ENCODE data around the gene SLC12A8. TPM values are rescaled to one million over a fixed set of nuclear protein-coding genes. Genes with fewer than 3 reads are reported as not detected.

SLC12A8 gene
- total RNA-seq, 1 donor from 2014 or later = 9.2 TPM

- Mint-ChIP-seq H3K27ac (no peak overlapping the region), H3K36me3 (ENCODE audit: insufficient read depth) (no peaks in the 10 kb centered on the region), H3K4me3 (ENCODE audit: low read depth) (no peak overlapping the region), H3K27me3 (no peaks in the 10 kb centered on the region), H3K4me1 (ENCODE audit: low read depth) (peaks cover 4% of the 10 kb centered on the region), H3K9me3 (ENCODE audit: low read depth) (no peaks in the 10 kb centered on the region)
- TF ChIP-seq CTCF (IDR thresholded peaks at IDR 0.05; ENCODE audit: unreplicated experiment) = no peak
- no peak for DNase-seq (ENCODE audit: low spot score, unreplicated experiment)
Measured at GRCh38 chr3:125110876-125111480, 101.6 kb downstream of the SLC12A8 start.

DNA sequence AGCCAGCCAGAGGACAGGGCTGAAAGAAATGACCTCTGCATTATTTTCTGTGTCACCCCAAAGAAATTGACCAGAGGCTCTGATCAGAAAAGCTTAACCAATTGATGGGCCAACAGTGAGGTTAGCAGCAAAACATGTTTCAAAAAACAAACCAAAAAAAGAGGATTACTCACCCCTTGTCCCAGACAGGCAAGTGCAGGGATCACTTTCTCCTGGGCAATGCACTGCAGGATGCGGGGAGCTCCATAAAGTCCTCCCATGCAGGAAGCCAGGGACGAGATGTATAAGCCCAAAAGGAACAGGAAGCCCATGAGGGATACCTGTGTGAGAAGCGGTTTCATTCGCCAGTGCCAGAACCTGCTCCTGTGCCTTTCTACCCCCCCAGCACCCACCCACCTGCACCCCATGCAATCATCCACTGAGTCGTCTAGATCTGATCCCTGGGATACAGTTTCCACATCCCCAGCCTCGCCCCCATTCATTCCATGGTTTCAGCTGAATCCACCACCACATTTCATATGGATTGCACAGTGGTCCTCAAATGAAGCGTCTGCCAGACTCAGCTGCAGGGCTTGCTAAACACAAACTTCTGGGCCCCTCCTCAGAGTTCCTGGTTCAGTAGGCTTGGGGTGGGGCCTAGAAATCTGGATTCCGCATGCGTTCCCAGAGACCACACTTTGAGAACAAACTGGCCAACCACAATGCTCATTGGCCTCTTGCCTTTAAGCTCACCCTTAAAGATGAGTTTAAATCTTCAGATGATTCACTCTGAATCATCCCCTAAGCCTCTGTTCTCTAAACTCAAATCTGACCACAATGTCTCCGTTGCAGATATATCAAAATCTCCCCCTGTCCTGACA is 102.3 kb downstream of the SLC12A8 start:
- no peak for DNase-seq (ENCODE audit: low spot score, unreplicated experiment)
- Mint-ChIP-seq H3K9me3 (ENCODE audit: low read depth) (peaks cover 1% of the 10 kb centered on the region), H3K27me3 (no peaks in the 10 kb centered on the region), H3K36me3 (ENCODE audit: insufficient read depth) (peaks cover under 1% of the 10 kb centered on the region), H3K27ac (no peak overlapping the region), H3K4me1 (ENCODE audit: low read depth) (no peaks in the 10 kb centered on the region), H3K4me3 (ENCODE audit: low read depth) (no peak overlapping the region)
- no peak for TF ChIP-seq CTCF (IDR thresholded peaks at IDR 0.05; ENCODE audit: unreplicated experiment)

DNA sequence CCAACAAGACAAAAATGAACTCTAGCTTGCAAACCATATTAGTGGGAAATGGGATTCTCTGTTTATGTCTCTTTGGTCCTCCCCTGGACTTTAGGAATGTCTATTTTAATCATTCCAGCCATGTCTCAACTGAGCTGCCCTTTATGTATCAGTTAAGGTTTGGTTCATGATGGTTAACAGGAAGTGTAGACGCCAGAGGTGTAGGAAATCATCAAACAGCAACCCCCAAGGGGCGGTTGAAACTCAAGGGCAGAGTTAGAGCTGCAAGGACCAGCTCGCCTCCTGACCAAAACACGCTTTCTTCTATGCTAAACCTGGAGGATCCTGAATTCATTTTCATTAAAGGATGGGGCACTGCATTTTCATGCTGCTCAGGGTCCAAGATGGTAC is 103.0 kb downstream of the SLC12A8 start:
- no peak overlapping the region for H3K4me3 Mint-ChIP-seq (ENCODE audit: low read depth)
- H3K36me3 Mint-ChIP-seq (ENCODE audit: insufficient read depth) = peaks cover 2% of the 10 kb centered on the region
- no peak overlapping the region for H3K27ac Mint-ChIP-seq
- H3K4me1 Mint-ChIP-seq (ENCODE audit: low read depth) = no peaks in the 10 kb centered on the region
- no peak for TF ChIP-seq CTCF (IDR thresholded peaks at IDR 0.05; ENCODE audit: unreplicated experiment)
- no peaks in the 10 kb centered on the region for H3K27me3 Mint-ChIP-seq
- DNase-seq (ENCODE audit: low spot score, unreplicated experiment) = no peak
- peaks cover 7% of the 10 kb centered on the region for H3K9me3 Mint-ChIP-seq (ENCODE audit: low read depth)

DNA sequence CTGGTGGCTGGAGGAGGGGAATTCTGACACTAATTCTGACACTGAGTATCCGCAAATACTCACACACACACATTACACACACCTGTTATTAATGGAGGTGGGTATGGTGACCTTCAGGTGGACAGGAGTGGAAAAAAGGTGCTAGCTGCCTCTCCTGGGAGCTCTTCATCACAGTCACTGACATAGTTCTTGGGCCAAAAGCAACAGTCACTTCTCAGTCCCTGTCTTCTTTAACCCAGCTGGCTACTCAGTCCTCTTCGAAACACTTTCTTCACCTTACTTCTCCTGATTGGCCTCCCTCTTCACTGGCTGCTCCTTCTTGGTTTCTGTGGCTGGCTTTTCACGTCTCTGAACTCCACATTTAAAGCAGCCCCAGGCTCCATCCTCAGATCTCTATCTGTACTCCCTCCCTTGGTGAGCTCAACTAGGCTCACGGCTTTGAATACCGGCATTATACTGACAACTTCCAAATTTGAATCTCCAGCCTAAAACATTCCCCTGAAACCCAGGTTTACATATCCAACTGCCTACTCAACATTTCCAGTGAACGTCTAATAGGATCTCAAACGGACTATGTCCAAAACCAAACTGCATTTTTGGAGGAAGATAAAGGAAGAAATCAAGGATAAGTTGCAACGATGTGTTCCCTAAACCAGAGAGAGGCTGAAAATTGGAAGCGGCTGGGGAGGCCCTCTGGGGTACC is 103.6 kb downstream of the SLC12A8 start:
- peaks cover 2% of the 10 kb centered on the region for H3K36me3 Mint-ChIP-seq (ENCODE audit: insufficient read depth)
- H3K4me3 Mint-ChIP-seq (ENCODE audit: low read depth) = no peak overlapping the region
- no peaks in the 10 kb centered on the region for H3K27me3 Mint-ChIP-seq
- H3K27ac Mint-ChIP-seq = no peak overlapping the region
- no peak for TF ChIP-seq CTCF (IDR thresholded peaks at IDR 0.05; ENCODE audit: unreplicated experiment)
- H3K4me1 Mint-ChIP-seq (ENCODE audit: low read depth) = no peaks in the 10 kb centered on the region
- H3K9me3 Mint-ChIP-seq (ENCODE audit: low read depth) = peaks cover 7% of the 10 kb centered on the region
- DNase-seq (ENCODE audit: low spot score, unreplicated experiment) = no peak

GRCh38 chr3:125107861-125108567 is 104.5 kb downstream of the SLC12A8 start:
- Mint-ChIP-seq H3K4me3 (ENCODE audit: low read depth) (no peak overlapping the region), H3K27me3 (no peaks in the 10 kb centered on the region), H3K9me3 (ENCODE audit: low read depth) (peaks cover 7% of the 10 kb centered on the region), H3K4me1 (ENCODE audit: low read depth) (no peaks in the 10 kb centered on the region), H3K27ac (no peak overlapping the region), H3K36me3 (ENCODE audit: insufficient read depth) (peaks cover 2% of the 10 kb centered on the region)
- DNase-seq (ENCODE audit: low spot score, unreplicated experiment) = no peak
- TF ChIP-seq CTCF (IDR thresholded peaks at IDR 0.05; ENCODE audit: unreplicated experiment) = no peak
